Left ventricle myocardium inferior (tissue), 1 donor: Measurements from ENCODE around the gene GSG1L2. TPM values are rescaled to one million over a fixed set of nuclear protein-coding genes. Genes with fewer than 3 reads are reported as not detected.
A peak's percentile ranks its signal among the peaks of the same experiment; 100 is the strongest.

Experiments
- DNase-seq: peaks from one replicate; pipeline ENCODE4 v3.0.0-alpha.2; 2020
- H3K27ac ChIP-seq: fragments of 200-600 bp; replicated peaks from 2 replicates; pipeline ENCODE4 v1.8.0; 2021
- H3K27me3 ChIP-seq: fragments of 200-600 bp; 2 replicates; pipeline ENCODE4 v1.8.0; 2021; ENCODE audit warnings: low read depth
- H3K36me3 ChIP-seq: fragments of 200-600 bp; 2 replicates; pipeline ENCODE4 v1.8.0; 2021
- H3K4me1 ChIP-seq: fragments of 200-600 bp; 2 replicates; pipeline ENCODE4 v1.8.0; 2021
- H3K4me3 ChIP-seq: fragments of 200-600 bp; 2 replicates; pipeline ENCODE4 v1.8.0; 2021; ENCODE audit warnings: mild to moderate bottlenecking, moderate library complexity
- H3K9me3 ChIP-seq: fragments of 200-600 bp; replicated peaks from 2 replicates; pipeline ENCODE4 v1.8.0; 2021
- CTCF ChIP-seq: fragments of 200-600 bp; IDR thresholded peaks from 2 replicates; pipeline ENCODE4 v1.8.0; 2021; ENCODE audit warnings: antibody characterized with exemption, mild to moderate bottlenecking, borderline replicate concordance
- intact Hi-C: fragments of 100-400 bp; cut with micrococcal nuclease; formaldehyde crosslinking; loops from one replicate; pipeline ENCODE4 v1.11.0; 2022
- total RNA-seq: library from RNA; stranded (reverse); fragmentation: NEBNext Ultra II Directional; extraction: Animal tissue kit (Norgen Biotek cat#: 25700); gene quantifications from one replicate; pipeline ENCODE4 v1.2.1, GENCODE V29; 2021
- donor health status: DM: no; HTN: yes; CAD: no; lungs with severe emphysema.

GSG1L2 gene
- total RNA-seq, 1 donor from 2014 or later, result not detected

GRCh38 chr17:9802294-9802693 is 19.6 kb downstream of the GSG1L2 start:
- peak; percentile 25 for TF ChIP-seq CTCF
- H3K4me3 ChIP-seq, result peak overlapping the region; percentile 35
- peak overlapping the region; percentile 58 for H3K27ac ChIP-seq
- H3K9me3 ChIP-seq, result peaks cover 20% of the 10 kb centered on the region
- intact Hi-C loops, result no loop called here
- DNase-seq, result peak; percentile 25
- H3K27me3 ChIP-seq, result peaks cover 12% of the 10 kb centered on the region
- H3K4me1 ChIP-seq, result peaks cover 28% of the 10 kb centered on the region
- no peaks in the 10 kb centered on the region for H3K36me3 ChIP-seq

- Histone ChIP-seq H3K9me3 (peaks cover 20% of the 10 kb centered on the region), H3K36me3 (no peaks in the 10 kb centered on the region), H3K4me3 (no peak overlapping the region), H3K27me3 (peaks cover 12% of the 10 kb centered on the region), H3K27ac (peak overlapping the region; percentile 58), H3K4me1 (peaks cover 28% of the 10 kb centered on the region)
- no peak for DNase-seq
- no peak for TF ChIP-seq CTCF
- intact Hi-C loops, result no loop called here
Observed at GRCh38 chr17:9801505-9801904, 20.4 kb downstream of the GSG1L2 start.

- H3K4me1 ChIP-seq, result peaks cover 28% of the 10 kb centered on the region
- intact Hi-C loops, result no loop called here
- H3K36me3 ChIP-seq, result no peaks in the 10 kb centered on the region
- H3K27me3 ChIP-seq, result peaks cover 12% of the 10 kb centered on the region
- DNase-seq, result no peak
- no peaks in the 10 kb centered on the region for H3K9me3 ChIP-seq
- TF ChIP-seq CTCF, result no peak
- no peak overlapping the region for H3K4me3 ChIP-seq
- H3K27ac ChIP-seq, result no peak overlapping the region
Observed at GRCh38 chr17:9798724-9799123, 23.2 kb downstream of the GSG1L2 start.

- Histone ChIP-seq H3K4me1 (peaks cover 28% of the 10 kb centered on the region), H3K9me3 (no peaks in the 10 kb centered on the region), H3K27me3 (peaks cover 12% of the 10 kb centered on the region), H3K4me3 (no peak overlapping the region), H3K27ac (no peak overlapping the region), H3K36me3 (no peaks in the 10 kb centered on the region)
- intact Hi-C loops, result no loop called here
- no peak for DNase-seq
- no peak for TF ChIP-seq CTCF
Observed at GRCh38 chr17:9798008-9798407, 23.9 kb downstream of the GSG1L2 start.

GRCh38 chr17:9792181-9792840 is 29.6 kb downstream of the GSG1L2 start:
- Histone ChIP-seq H3K36me3 (no peaks in the 10 kb centered on the region), H3K27me3 (no peaks in the 10 kb centered on the region), H3K4me1 (peaks cover 24% of the 10 kb centered on the region), H3K4me3 (no peak overlapping the region), H3K27ac (peak overlapping the region; percentile 88), H3K9me3 (no peaks in the 10 kb centered on the region)
- TF ChIP-seq CTCF, result no peak
- intact Hi-C loops, result no loop called here
- DNase-seq, result no peak
